ENCODE results near the gene BDNF. TPM values are rescaled to one million over a fixed set of nuclear protein-coding genes. Genes with fewer than 3 reads are reported as not detected.

BDNF gene
- total RNA-seq, 1 experiment from 2014 or later, result 8.3 TPM

DNA sequence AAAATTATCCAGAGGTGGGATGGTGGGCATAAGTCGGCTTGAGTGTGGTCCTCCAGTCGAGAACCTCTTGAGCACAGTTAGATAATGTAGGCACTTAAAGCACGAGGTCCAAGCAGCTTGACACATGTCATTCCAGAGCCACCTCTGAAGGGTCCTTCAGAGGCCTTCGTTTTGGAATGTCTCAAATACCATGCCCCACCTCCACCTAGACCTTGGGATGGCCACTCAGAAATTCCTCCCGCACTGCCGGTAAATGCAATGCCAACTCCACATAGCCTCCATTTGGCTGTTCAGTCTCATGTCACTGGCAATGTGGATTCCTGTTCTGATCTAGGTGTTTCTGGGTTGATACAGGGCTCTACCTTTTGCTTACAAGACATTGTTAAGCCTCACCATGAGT lies 43.9 kb downstream of the BDNF start:
- H3K4me1 Mint-ChIP-seq (ENCODE audit: low read depth, unreplicated experiment), result peaks cover 2% of the 10 kb centered on the region
- no peaks in the 10 kb centered on the region for H3K36me3 Mint-ChIP-seq (ENCODE audit: insufficient read depth, unreplicated experiment)
- no peaks in the 10 kb centered on the region for H3K27me3 Mint-ChIP-seq (ENCODE audit: unreplicated experiment)
- intact Hi-C loops (cut with micrococcal nuclease; ENCODE audit: unreplicated experiment), result no loop called here
- TF ChIP-seq, protein P1, sequence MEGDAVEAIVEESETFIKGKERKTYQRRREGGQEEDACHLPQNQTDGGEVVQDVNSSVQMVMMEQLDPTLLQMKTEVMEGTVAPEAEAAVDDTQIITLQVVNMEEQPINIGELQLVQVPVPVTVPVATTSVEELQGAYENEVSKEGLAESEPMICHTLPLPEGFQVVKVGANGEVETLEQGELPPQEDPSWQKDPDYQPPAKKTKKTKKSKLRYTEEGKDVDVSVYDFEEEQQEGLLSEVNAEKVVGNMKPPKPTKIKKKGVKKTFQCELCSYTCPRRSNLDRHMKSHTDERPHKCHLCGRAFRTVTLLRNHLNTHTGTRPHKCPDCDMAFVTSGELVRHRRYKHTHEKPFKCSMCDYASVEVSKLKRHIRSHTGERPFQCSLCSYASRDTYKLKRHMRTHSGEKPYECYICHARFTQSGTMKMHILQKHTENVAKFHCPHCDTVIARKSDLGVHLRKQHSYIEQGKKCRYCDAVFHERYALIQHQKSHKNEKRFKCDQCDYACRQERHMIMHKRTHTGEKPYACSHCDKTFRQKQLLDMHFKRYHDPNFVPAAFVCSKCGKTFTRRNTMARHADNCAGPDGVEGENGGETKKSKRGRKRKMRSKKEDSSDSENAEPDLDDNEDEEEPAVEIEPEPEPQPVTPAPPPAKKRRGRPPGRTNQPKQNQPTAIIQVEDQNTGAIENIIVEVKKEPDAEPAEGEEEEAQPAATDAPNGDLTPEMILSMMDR (IDR thresholded peaks at IDR 0.05; ENCODE audit: unreplicated experiment), result no peak
- H3K27ac Mint-ChIP-seq (ENCODE audit: unreplicated experiment), result no peak overlapping the region
- no peak for DNase-seq
- H3K9me3 Mint-ChIP-seq (ENCODE audit: low read depth, unreplicated experiment), result no peaks in the 10 kb centered on the region
- H3K4me3 Mint-ChIP-seq (ENCODE audit: low read depth, unreplicated experiment), result no peak overlapping the region
- CTCF ChIA-PET, result no interaction called here
- BruUV-seq (replicated peaks), result no TSS peak

DNA sequence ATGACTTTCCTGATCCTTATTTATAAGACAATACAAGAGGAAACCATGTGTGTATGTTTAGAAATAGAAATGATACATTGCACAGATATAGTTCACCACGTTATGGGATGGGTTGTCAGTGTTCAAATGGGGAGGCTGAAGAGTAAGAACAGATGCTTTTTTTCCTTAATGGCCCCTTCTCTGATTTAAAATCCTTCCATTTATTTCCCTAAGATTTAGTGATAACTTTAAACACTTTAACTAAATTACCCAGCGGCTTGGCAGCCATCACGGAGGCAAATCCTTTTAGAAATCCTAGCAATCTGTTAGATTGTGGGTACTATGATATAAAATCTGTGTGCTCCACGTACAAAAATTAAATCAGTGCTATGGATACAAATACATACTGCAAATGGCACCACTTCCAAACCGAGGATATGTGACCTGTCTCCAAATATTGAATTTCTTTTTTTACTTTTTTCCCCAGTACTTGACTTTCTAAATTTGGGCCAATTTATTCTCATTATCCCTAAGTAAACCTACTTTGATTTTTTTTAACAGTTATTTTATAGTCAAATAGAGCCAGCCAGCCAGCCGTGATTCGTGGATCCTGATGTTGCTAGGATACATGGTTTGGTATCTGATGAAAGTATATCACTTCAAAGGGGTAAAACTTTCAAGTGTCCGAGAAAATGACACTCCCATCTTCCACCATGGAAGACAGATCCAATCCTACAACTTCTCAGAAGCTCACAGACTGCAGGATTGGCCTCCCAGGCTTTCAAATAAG lies 46.1 kb downstream of the BDNF start:
- no peak for DNase-seq
- H3K9me3 Mint-ChIP-seq (ENCODE audit: low read depth, unreplicated experiment), result no peaks in the 10 kb centered on the region
- intact Hi-C loops (cut with micrococcal nuclease; ENCODE audit: unreplicated experiment), result no loop called here
- H3K4me1 Mint-ChIP-seq (ENCODE audit: low read depth, unreplicated experiment), result no peaks in the 10 kb centered on the region
- no TSS peak for BruUV-seq (replicated peaks)
- H3K36me3 Mint-ChIP-seq (ENCODE audit: insufficient read depth, unreplicated experiment), result peaks cover 2% of the 10 kb centered on the region
- no peaks in the 10 kb centered on the region for H3K27me3 Mint-ChIP-seq (ENCODE audit: unreplicated experiment)
- CTCF ChIA-PET, result no interaction called here
- TF ChIP-seq, protein P1 (IDR thresholded peaks at IDR 0.05; ENCODE audit: unreplicated experiment), result no peak
- H3K27ac Mint-ChIP-seq (ENCODE audit: unreplicated experiment), result no peak overlapping the region
- no peak overlapping the region for H3K4me3 Mint-ChIP-seq (ENCODE audit: low read depth, unreplicated experiment)

DNA sequence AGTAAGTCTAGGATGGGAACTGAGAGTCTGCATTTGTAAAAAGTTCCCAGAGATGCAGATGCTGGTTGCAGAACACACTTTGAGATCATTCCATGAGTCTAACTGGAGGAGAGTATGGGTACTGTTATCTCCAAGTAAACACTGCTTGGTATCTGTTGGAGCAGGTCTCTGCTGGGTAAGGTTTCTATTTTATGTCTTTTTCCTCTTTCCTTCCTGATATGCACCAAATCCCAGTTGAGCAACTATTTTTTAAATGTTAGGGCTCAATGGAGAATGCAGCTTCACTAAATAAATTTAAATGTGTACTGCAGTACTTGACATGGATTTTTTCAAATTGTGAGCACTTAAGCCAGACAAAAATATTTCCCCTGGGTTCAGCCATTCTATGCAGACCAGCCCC lies 48.5 kb downstream of the BDNF start:
- no peak overlapping the region for H3K27ac Mint-ChIP-seq (ENCODE audit: unreplicated experiment)
- no peaks in the 10 kb centered on the region for H3K9me3 Mint-ChIP-seq (ENCODE audit: low read depth, unreplicated experiment)
- no peaks in the 10 kb centered on the region for H3K4me1 Mint-ChIP-seq (ENCODE audit: low read depth, unreplicated experiment)
- intact Hi-C loops (cut with micrococcal nuclease; ENCODE audit: unreplicated experiment), result no loop called here
- no TSS peak for BruUV-seq (replicated peaks)
- peaks cover 4% of the 10 kb centered on the region for H3K36me3 Mint-ChIP-seq (ENCODE audit: insufficient read depth, unreplicated experiment)
- no peak overlapping the region for H3K4me3 Mint-ChIP-seq (ENCODE audit: low read depth, unreplicated experiment)
- CTCF ChIA-PET, result no interaction called here
- DNase-seq, result no peak
- TF ChIP-seq, protein P1 (IDR thresholded peaks at IDR 0.05; ENCODE audit: unreplicated experiment), result no peak
- H3K27me3 Mint-ChIP-seq (ENCODE audit: unreplicated experiment), result no peaks in the 10 kb centered on the region

DNA sequence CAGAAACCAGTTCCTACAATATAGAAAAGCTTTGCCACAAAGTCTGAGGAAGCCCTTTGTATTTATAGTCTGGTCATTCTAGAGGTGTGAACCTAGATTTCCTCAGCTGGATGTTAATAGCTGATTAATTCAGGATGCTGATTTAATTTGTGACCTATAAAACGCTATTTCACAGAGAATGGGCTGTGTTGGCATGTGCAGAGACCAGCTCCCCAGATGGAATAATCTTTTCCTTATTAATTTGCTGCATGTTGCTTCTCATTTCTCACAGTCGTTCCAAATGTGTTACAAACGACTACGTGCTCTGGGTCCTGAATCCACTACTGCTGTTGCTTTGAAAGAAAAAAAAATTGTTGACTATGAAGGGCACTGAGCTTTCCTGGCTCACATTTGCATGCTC lies 49.3 kb downstream of the BDNF start:
- TF ChIP-seq, protein P1 (IDR thresholded peaks at IDR 0.05; ENCODE audit: unreplicated experiment), result no peak
- Mint-ChIP-seq H3K27ac (ENCODE audit: unreplicated experiment) (no peak overlapping the region), H3K4me1 (ENCODE audit: low read depth, unreplicated experiment) (no peaks in the 10 kb centered on the region), H3K36me3 (ENCODE audit: insufficient read depth, unreplicated experiment) (peaks cover 4% of the 10 kb centered on the region), H3K27me3 (ENCODE audit: unreplicated experiment) (peaks cover 3% of the 10 kb centered on the region), H3K9me3 (ENCODE audit: low read depth, unreplicated experiment) (no peaks in the 10 kb centered on the region), H3K4me3 (ENCODE audit: low read depth, unreplicated experiment) (no peak overlapping the region)
- intact Hi-C loops (cut with micrococcal nuclease; ENCODE audit: unreplicated experiment), result no loop called here
- BruUV-seq (replicated peaks), result no TSS peak
- CTCF ChIA-PET, result no interaction called here
- DNase-seq, result no peak

All from Calu3 (cell line).